GM23338 (cell line): ENCODE measurements around the gene CTCFL. TPM values are rescaled to one million over a fixed set of nuclear protein-coding genes. Genes with fewer than 3 reads are reported as not detected.

Experiments
- ATAC-seq: fragments of 200-7000 bp; cut with Tn5 transposase; 3 replicates; pipeline ENCODE4 v1.9.1; 2020
- DNase-seq: peaks from one replicate; pipeline ENCODE4 v3.0.0-alpha.2; 2015; ENCODE audit warnings: low spot score
- H2AFZ ChIP-seq: fragments of 200-600 bp; sonication (generic); 2 replicates; pipeline ENCODE4 v1.8.0; 2016; ENCODE audit warnings: antibody characterized with exemption, mild to moderate bottlenecking, moderate library complexity
- H3F3A ChIP-seq: fragments of 200-600 bp; sonication (generic); replicated peaks from 2 replicates; pipeline ENCODE4 v1.8.0; 2017; ENCODE audit warnings: antibody characterized with exemption, mixed run types, low read depth
- H3K27ac ChIP-seq: fragments of 200-600 bp; sonication (generic); 2 replicates; pipeline ENCODE4 v1.6.1; 2016; ENCODE audit warnings: low read depth
- H3K27me3 ChIP-seq: fragments of 200-600 bp; sonication (generic); 2 replicates; pipeline ENCODE4 v1.8.0; 2016; ENCODE audit warnings: mild to moderate bottlenecking, mixed run types, moderate library complexity; ENCODE audit not compliant: insufficient read depth
- H3K36me3 ChIP-seq: fragments of 200-600 bp; sonication (generic); 2 replicates; pipeline ENCODE4 v1.8.0; 2016; ENCODE audit warnings: mild to moderate bottlenecking; ENCODE audit not compliant: insufficient read depth
- H3K4me1 ChIP-seq: fragments of 200-600 bp; sonication (generic); 2 replicates; pipeline ENCODE4 v1.8.0; 2016; ENCODE audit warnings: mild to moderate bottlenecking, moderate library complexity; ENCODE audit not compliant: insufficient read depth
- H3K4me2 ChIP-seq: fragments of 200-600 bp; sonication (generic); 2 replicates; pipeline ENCODE4 v1.7.1; 2017; ENCODE audit warnings: mixed run types
- H3K4me3 ChIP-seq: fragments of 200-600 bp; sonication (generic); 2 replicates; pipeline ENCODE4 v1.6.1; 2016; ENCODE audit warnings: mixed run types
- H3K79me2 ChIP-seq: fragments of 200-600 bp; sonication (generic); replicated peaks from 2 replicates; pipeline ENCODE4 v1.8.0; 2017; ENCODE audit warnings: mild to moderate bottlenecking; ENCODE audit not compliant: insufficient read depth
- H3K9me2 ChIP-seq: fragments of 200-600 bp; sonication (generic); 2 replicates; pipeline ENCODE4 v1.8.0; 2017; ENCODE audit not compliant: insufficient read depth
- H4K20me1 ChIP-seq: fragments of 200-600 bp; sonication (generic); replicated peaks from 2 replicates; pipeline ENCODE4 v1.8.0; 2017; ENCODE audit warnings: mild to moderate bottlenecking; ENCODE audit not compliant: insufficient read depth
- H3K27ac Mint-ChIP-seq: 2 replicates; pipeline ENCODE4 v1.8.0; 2020; ENCODE audit warnings: inconsistent platforms, mild to moderate bottlenecking, moderate library complexity, mixed read lengths
- H3K27me3 Mint-ChIP-seq: 3 replicates; pipeline ENCODE4 v1.8.0; 2022; ENCODE audit warnings: low read depth, mild to moderate bottlenecking, moderate library complexity, mixed read lengths, inconsistent platforms; ENCODE audit not compliant: insufficient read depth, poor library complexity
- H3K36me3 Mint-ChIP-seq: 3 replicates; pipeline ENCODE4 v1.8.0; 2021; ENCODE audit warnings: low read depth, mild to moderate bottlenecking, inconsistent platforms, moderate library complexity, mixed read lengths
- H3K4me1 Mint-ChIP-seq: 3 replicates; pipeline ENCODE4 v1.8.0; 2020; ENCODE audit warnings: mild to moderate bottlenecking, inconsistent platforms, mixed read lengths
- H3K4me3 Mint-ChIP-seq: 3 replicates; pipeline ENCODE4 v1.8.0; 2021; ENCODE audit warnings: moderate library complexity, mild to moderate bottlenecking, inconsistent platforms, mixed read lengths
- H3K9me3 Mint-ChIP-seq: 3 replicates; pipeline ENCODE4 v1.8.0; 2020; ENCODE audit warnings: moderate library complexity, mild to moderate bottlenecking, inconsistent platforms, mixed read lengths
- CTCF ChIP-seq, 2 experiments: fragments of 200-600 bp in 1 of 2; sonication (generic) in 1 of 2; conservative IDR thresholded peaks; 2 replicates each; pipeline versions ENCODE4 v1.5.1 to v1.6.1; 2016 to 2017; ENCODE audit warnings: antibody characterized with exemption in 2 of 2, low read depth in 2 of 2, mild to moderate bottlenecking in 2 of 2, moderate library complexity in 1 of 2
- ETS1 ChIP-seq: IDR thresholded peaks from 2 replicates; pipeline ENCODE4 v1.6.1; 2016; ENCODE audit warnings: antibody characterized with exemption
- EZH2 ChIP-seq: fragments of 200-600 bp; sonication (generic); IDR thresholded peaks from one replicate; pipeline ENCODE4 v1.8.0; 2017; ENCODE audit warnings: antibody characterized with exemption, mild to moderate bottlenecking, low read depth; ENCODE audit not compliant: unreplicated experiment
- JUNB ChIP-seq: IDR thresholded peaks from one replicate; pipeline ENCODE4 v1.6.1; 2016; ENCODE audit warnings: antibody characterized with exemption; ENCODE audit not compliant: unreplicated experiment
- NANOG ChIP-seq: IDR thresholded peaks from 2 replicates; pipeline ENCODE4 v1.6.1; 2016; ENCODE audit warnings: antibody characterized with exemption, borderline replicate concordance
- POLR2AphosphoS5 ChIP-seq: IDR thresholded peaks from 2 replicates; pipeline ENCODE4 v1.6.1; 2016; ENCODE audit warnings: antibody characterized with exemption, low read depth
- REST ChIP-seq: IDR thresholded peaks from one replicate; pipeline ENCODE4 v1.6.1; 2018; ENCODE audit warnings: antibody characterized with exemption; ENCODE audit not compliant: unreplicated experiment
- STAT1 ChIP-seq: IDR thresholded peaks from one replicate; pipeline ENCODE4 v1.6.1; 2016; ENCODE audit warnings: antibody characterized with exemption; ENCODE audit not compliant: unreplicated experiment
- ZNF114 ChIP-seq: fragments of 250-450 bp; sonication (Bioruptor Pico); IDR thresholded peaks from 2 replicates; pipeline ENCODE4 v1.5.0; 2020; ENCODE audit warnings: mild to moderate bottlenecking, moderate library complexity
- ZNF331 ChIP-seq: fragments of 250-450 bp; sonication (Bioruptor Pico); IDR thresholded peaks from 2 replicates; pipeline ENCODE4 v1.5.0; 2020; ENCODE audit warnings: low read depth, mild to moderate bottlenecking, moderate library complexity
- polyA plus RNA-seq: library from polyadenylated mRNA; unstranded; fragments of >200 nt; fragmentation: Nextera tagmentation; extraction: Ambion mirVana; gene quantifications from 2 replicates; pipeline ENCODE4 v1.2.1, GENCODE V29; 2016
- total RNA-seq: library from RNA; depleted of rRNA; stranded (reverse); fragments of >200 nt; shearing (Covaris generic); gene quantifications from 2 replicates; pipeline ENCODE4 v1.2.3, GENCODE V29; 2014

The CTCFL gene
- total and polyA plus RNA-seq, 2 experiments from 2014 or later: 0.55 to 1.4 TPM

GRCh38 chr20:57508381-57508780 lies 16.6 kb downstream of the CTCFL start:
- H4K20me1 ChIP-seq: no peaks in the 10 kb centered on the region

GRCh38 chr20:57507477-57507876 lies 17.5 kb downstream of the CTCFL start:
- no peak overlapping the region for H3K4me3 Mint-ChIP-seq
- Histone ChIP-seq H3K4me3 (no peak overlapping the region), H3K9me2 (0 out of 2 replicates have a peak, but pooled peaks cover 3% of the 10 kb centered on the region), H3K79me2 (no peaks in the 10 kb centered on the region), H3K4me1 (peaks cover 5% of the 10 kb centered on the region), H2AFZ (no peak overlapping the region), H3F3A (no peaks in the 10 kb centered on the region), H4K20me1 (no peaks in the 10 kb centered on the region), H3K27ac (no peak overlapping the region), H3K4me2 (no peak overlapping the region), H3K27me3 (no peaks in the 10 kb centered on the region), H3K36me3 (no peaks in the 10 kb centered on the region)
- no peak for TF ChIP-seq ZNF114
- no peak for TF ChIP-seq POLR2AphosphoS5
- no peak for TF ChIP-seq EZH2
- TF ChIP-seq STAT1: no peak
- TF ChIP-seq ZNF331 (CRISPR knock-in tag): no peak
- TF ChIP-seq ETS1: no peak
- TF ChIP-seq REST: no peak
- peaks cover 15% of the 10 kb centered on the region for H3K4me1 Mint-ChIP-seq
- no peaks in the 10 kb centered on the region for H3K9me3 Mint-ChIP-seq
- DNase-seq: no peak
- peaks cover 2% of the 10 kb centered on the region for H3K27me3 Mint-ChIP-seq
- H3K27ac Mint-ChIP-seq: no peak overlapping the region
- no peak for ATAC-seq
- H3K36me3 Mint-ChIP-seq: no peaks in the 10 kb centered on the region

More at GRCh38 chr20:57508381-57508780, 16.6 kb downstream of the CTCFL start:
- Mint-ChIP-seq H3K27me3 (peaks cover 2% of the 10 kb centered on the region), H3K4me1 (peaks cover 20% of the 10 kb centered on the region), H3K4me3 (no peak overlapping the region), H3K36me3 (no peaks in the 10 kb centered on the region), H3K27ac (no peak overlapping the region), H3K9me3 (no peaks in the 10 kb centered on the region)
- Histone ChIP-seq H3K27me3 (no peaks in the 10 kb centered on the region), H3K27ac (no peak overlapping the region), H3F3A (no peaks in the 10 kb centered on the region), H3K9me2 (0 out of 2 replicates have a peak, but pooled peaks cover 3% of the 10 kb centered on the region), H2AFZ (no peak overlapping the region), H3K36me3 (no peaks in the 10 kb centered on the region), H3K4me3 (no peak overlapping the region), H3K4me1 (peaks cover 9% of the 10 kb centered on the region), H3K4me2 (no peak overlapping the region), H3K79me2 (no peaks in the 10 kb centered on the region)
- TF ChIP-seq NANOG (no peak), CTCF (conservative IDR thresholded peaks at IDR 0.05; ENCODE audit: low read depth in 2 of 2) (no peak), JUNB (no peak), POLR2AphosphoS5 (no peak)
- no peak for DNase-seq
- no peak for ATAC-seq
